ENCODE data around the gene RAB25. TPM values are rescaled to one million over a fixed set of nuclear protein-coding genes. Genes with fewer than 3 reads are reported as not detected.

The RAB25 gene
- not detected in 2 replicates for total RNA-seq

DNA sequence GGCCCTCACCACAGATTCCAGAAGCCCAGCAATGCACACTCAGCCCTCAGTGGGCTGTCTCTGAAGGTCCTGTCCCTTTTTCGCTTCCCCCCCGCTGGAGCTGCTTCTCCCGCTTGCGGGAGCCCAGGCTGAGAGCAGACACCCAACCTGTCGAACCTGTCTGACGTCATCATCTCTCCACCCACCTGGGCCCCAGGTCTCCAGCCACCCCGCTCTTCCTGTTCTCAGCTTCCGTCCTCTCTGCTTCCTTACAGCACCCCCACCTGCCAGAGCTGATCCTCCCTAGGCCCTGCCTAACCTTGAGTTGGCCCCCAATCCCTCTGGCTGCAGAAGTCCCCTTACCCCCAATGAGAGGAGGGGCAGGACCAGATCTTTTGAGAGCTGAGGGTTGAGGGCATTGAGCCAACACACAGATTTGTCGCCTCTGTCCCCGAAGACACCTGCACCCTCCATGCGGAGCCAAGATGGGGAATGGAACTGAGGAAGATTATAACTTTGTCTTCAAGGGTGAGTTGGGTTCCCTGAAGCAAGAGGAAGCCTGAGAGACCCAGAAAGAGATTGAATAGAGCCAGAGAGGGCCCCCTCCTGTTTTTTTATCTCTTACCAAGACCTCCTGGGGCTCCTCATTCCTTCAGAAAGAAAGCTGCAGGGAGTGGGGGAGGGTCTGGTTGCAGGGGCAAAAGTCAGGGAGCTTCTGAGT, at the start of gene RAB25:
Gene RAB25 (plus strand): TSS at position 224 of the 700 bp plus-strand sequence. CDS start 241 bp downstream, at position 465.

DNA sequence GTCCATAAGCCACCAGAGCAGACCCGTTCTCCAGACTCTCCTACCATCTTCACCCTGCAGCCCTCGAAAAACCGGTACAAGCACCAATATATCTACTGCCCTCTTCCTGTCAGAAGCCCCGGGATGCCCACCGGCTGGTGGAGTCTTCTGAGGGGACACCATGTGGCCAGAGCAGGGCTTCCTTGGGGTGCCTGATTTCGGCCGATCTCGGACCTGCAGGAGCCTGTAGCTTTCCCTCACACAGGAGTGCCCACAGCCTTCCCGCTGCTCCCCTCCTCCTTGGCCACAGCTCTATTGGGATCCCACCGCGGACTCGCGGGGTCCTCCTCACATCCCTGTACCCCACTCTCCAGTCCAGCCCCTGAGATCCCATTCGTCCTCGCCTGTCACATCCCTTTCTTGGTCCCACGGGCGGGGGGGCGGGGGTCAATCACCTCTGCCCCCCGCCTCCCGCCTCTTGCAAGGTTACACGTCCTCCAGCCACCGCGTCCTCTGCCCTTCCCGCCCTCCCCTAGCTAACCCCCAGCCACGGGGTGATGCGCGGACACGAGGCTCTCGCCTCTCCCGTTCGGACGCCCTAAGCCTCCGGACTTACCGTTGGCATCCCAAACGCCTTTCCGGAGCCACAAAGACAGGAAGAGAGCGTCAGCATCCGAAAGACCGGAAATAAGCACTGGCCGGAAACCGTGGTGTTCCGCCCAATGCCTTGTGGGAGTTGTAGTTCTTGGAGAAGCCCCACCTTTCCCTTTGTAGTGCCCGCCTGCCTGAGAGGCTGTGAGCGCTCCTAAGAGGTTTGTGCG, 40.5 kb upstream of the RAB25 start, which contains the start of gene SSR2:
Gene SSR2 (minus strand): TSS at position 659 of the 800 bp plus-strand sequence. CDS start 784 bp downstream, outside the sequence.

GRCh38 chr1:156053768-156054499, 7.0 kb upstream of the RAB25 start, which contains the start of gene UBQLN4:
UBQLN4 (minus strand) TSS chr1:156053798; CDS start chr1:156053701, 97 bp downstream.

GRCh38 chr1:156054500-156055280, 6.3 kb upstream of the RAB25 start, which contains the start of gene LAMTOR2:
LAMTOR2 (plus strand) TSS chr1:156054782; CDS start chr1:156054890, 108 bp downstream.

GRCh38 chr1:156082309-156083091, 21.5 kb downstream of the RAB25 start, which contains the start of gene MEX3A:
MEX3A (minus strand) TSS chr1:156082465; CDS start chr1:156081998, 467 bp downstream.

GRCh38 chr1:156114101-156114918, 53.4 kb downstream of the RAB25 start, which contains the start of gene LMNA:
LMNA (plus strand) TSS chr1:156114711; CDS start chr1:156114919, 208 bp downstream.

Other genes starting within 250 kb of the RAB25 start
- gene GON4L, start 203.9 kb upstream of the RAB25 start, total RNA-seq: 18.6 and 24.8 TPM in 2 replicates
- 35.4 and 37.9 TPM in 2 replicates for gene SYT11, start 201.6 kb upstream of the RAB25 start, total RNA-seq
- 25.2 and 36.1 TPM in 2 replicates for gene RIT1, start 149.8 kb upstream of the RAB25 start, total RNA-seq
- gene KHDC4, start 126.7 kb upstream of the RAB25 start, total RNA-seq: 14.6 and 19.9 TPM in 2 replicates
- not detected in 2 replicates for gene RXFP4, start 119.5 kb upstream of the RAB25 start, total RNA-seq
- 90.5 and 126 TPM in 2 replicates for gene ARHGEF2, start 82.6 kb upstream of the RAB25 start, total RNA-seq
- 511 and 610 TPM in 2 replicates for gene SSR2, start 40.2 kb upstream of the RAB25 start, total RNA-seq
- gene UBQLN4, start 7.4 kb upstream of the RAB25 start, total RNA-seq: 8.8 and 9.4 TPM in 2 replicates
- gene LAMTOR2, start 6.4 kb upstream of the RAB25 start, total RNA-seq: 60.7 and 86.5 TPM in 2 replicates
- 1.3 and 1.6 TPM in 2 replicates for gene MEX3A, start 21.3 kb downstream of the RAB25 start, total RNA-seq
- 865 and 1,009 TPM in 2 replicates for gene LMNA, start 53.6 kb downstream of the RAB25 start, total RNA-seq
- gene SEMA4A, start 92.4 kb downstream of the RAB25 start, total RNA-seq: 0.57 and 0.83 TPM in 2 replicates
- 5.5 and 7.2 TPM in 2 replicates for gene SLC25A44, start 132.9 kb downstream of the RAB25 start, total RNA-seq
- gene PMF1, start 151.8 kb downstream of the RAB25 start, total RNA-seq: 17.2 and 21.9 TPM in 2 replicates
- 0.09 and 0.14 TPM in 2 replicates for gene BGLAP, start 181.0 kb downstream of the RAB25 start, total RNA-seq
- 0.14 and 0.28 TPM in 2 replicates for gene PAQR6, start 186.9 kb downstream of the RAB25 start, total RNA-seq
- 29.2 and 34.9 TPM in 2 replicates for gene SMG5, start 221.7 kb downstream of the RAB25 start, total RNA-seq
- gene TMEM79, start 223.2 kb downstream of the RAB25 start, total RNA-seq: 1.3 and 2.2 TPM in 2 replicates
- gene GLMP, start 234.5 kb downstream of the RAB25 start, total RNA-seq: 72.1 and 81.4 TPM in 2 replicates
- 0.28 TPM in 1 of 2 replicates, not detected in the other for gene VHLL, start 238.1 kb downstream of the RAB25 start, total RNA-seq

Measured in smooth muscle cell of bladder (primary cell).